Neutrophil (primary cell): ENCODE results near the gene PHGDH.

ENCODE experiments used
- H3K27ac ChIP-seq: fragments of 200-600 bp; sonication (generic); 2 replicates; pipeline ENCODE4 v1.5.1; 2016; ENCODE audit warnings: mild to moderate bottlenecking, moderate library complexity
- H3K27me3 ChIP-seq: fragments of 200-600 bp; sonication (generic); 2 replicates; pipeline ENCODE4 v1.6.0; 2016; ENCODE audit warnings: mild to moderate bottlenecking
- H3K36me3 ChIP-seq: fragments of 200-600 bp; sonication (generic); 2 replicates; pipeline ENCODE4 v1.5.1; 2017
- H3K4me1 ChIP-seq, 2 experiments: fragments of 200-600 bp in 1 of 2; sonication (generic) in 1 of 2; 1 replicate in 1 of 2; 2 replicates in 1 of 2; pipeline versions ENCODE4 v1.5.1 to v1.6.1; 2013 to 2016; ENCODE audit warnings: low read depth in 1 of 2, low read length in 1 of 2, mild to moderate bottlenecking in 1 of 2, moderate library complexity in 1 of 2; ENCODE audit not compliant: control insufficient read depth in 1 of 2, insufficient read depth in 1 of 2
- H3K4me3 ChIP-seq, 2 experiments: fragments of 200-600 bp in 1 of 2; sonication (generic) in 1 of 2; 1 replicate in 1 of 2; 2 replicates in 1 of 2; pipeline ENCODE4 v1.5.1; 2013 to 2016; ENCODE audit warnings: low read depth in 1 of 2, low read length in 1 of 2, mild to moderate bottlenecking in 1 of 2, moderate library complexity in 1 of 2
- H3K9me3 ChIP-seq: fragments of 200-600 bp; sonication (generic); 2 replicates; pipeline ENCODE4 v1.5.1; 2016
- CTCF ChIP-seq: fragments of 200-600 bp; sonication (generic); IDR thresholded peaks from 2 replicates; pipeline ENCODE4 v1.5.1; 2016; ENCODE audit warnings: antibody characterized with exemption

The PHGDH gene

GRCh38 chr1:119738100-119738720 is 26.5 kb downstream of the PHGDH start:
- Histone ChIP-seq H3K27ac (no peak overlapping the region), H3K27me3 (no peaks in the 10 kb centered on the region), H3K36me3 (no peaks in the 10 kb centered on the region), H3K4me1 (no peaks in the 10 kb centered on the region), H3K4me3 (no peak overlapping the region), H3K9me3 (no peaks in the 10 kb centered on the region)
- no peak for TF ChIP-seq CTCF

GRCh38 chr1:119739150-119739549 is 27.4 kb downstream of the PHGDH start:
- no peak overlapping the region for H3K4me3 ChIP-seq
- TF ChIP-seq CTCF, result no peak
- H3K36me3 ChIP-seq, result no peaks in the 10 kb centered on the region
- no peak overlapping the region for H3K27ac ChIP-seq
- H3K27me3 ChIP-seq, result no peaks in the 10 kb centered on the region
- no peaks in the 10 kb centered on the region for H3K9me3 ChIP-seq
- H3K4me1 ChIP-seq, result no peaks in the 10 kb centered on the region

GRCh38 chr1:119740261-119740660 is 28.5 kb downstream of the PHGDH start:
- Histone ChIP-seq H3K9me3 (no peaks in the 10 kb centered on the region), H3K36me3 (no peaks in the 10 kb centered on the region), H3K4me3 (no peak overlapping the region), H3K27me3 (no peaks in the 10 kb centered on the region), H3K4me1 (no peaks in the 10 kb centered on the region), H3K27ac (no peak overlapping the region)
- no peak for TF ChIP-seq CTCF

GRCh38 chr1:119740896-119741780 is 29.4 kb downstream of the PHGDH start:
- Histone ChIP-seq H3K36me3 (no peaks in the 10 kb centered on the region), H3K27ac (no peak overlapping the region), H3K4me1 (no peaks in the 10 kb centered on the region), H3K9me3 (no peaks in the 10 kb centered on the region), H3K4me3 (no peak overlapping the region), H3K27me3 (no peaks in the 10 kb centered on the region)
- TF ChIP-seq CTCF, result no peak

- Histone ChIP-seq H3K9me3 (no peaks in the 10 kb centered on the region), H3K27me3 (no peaks in the 10 kb centered on the region), H3K4me1 (no peaks in the 10 kb centered on the region), H3K36me3 (no peaks in the 10 kb centered on the region), H3K27ac (no peak overlapping the region), H3K4me3 (no peak overlapping the region)
- no peak for TF ChIP-seq CTCF
These were observed 30.5 kb downstream of the PHGDH start for GRCh38 chr1:119742202-119742601.
